ENCODE measurements around the gene HHLA2.
A peak's percentile ranks its signal among the peaks of the same experiment; 100 is the strongest.
"Not testable (repeated sequence)": the region's sequence is repeated elsewhere in the genome, so short reads cannot be mapped to it uniquely, and the experiment has no call there.

HHLA2 gene

DNA sequence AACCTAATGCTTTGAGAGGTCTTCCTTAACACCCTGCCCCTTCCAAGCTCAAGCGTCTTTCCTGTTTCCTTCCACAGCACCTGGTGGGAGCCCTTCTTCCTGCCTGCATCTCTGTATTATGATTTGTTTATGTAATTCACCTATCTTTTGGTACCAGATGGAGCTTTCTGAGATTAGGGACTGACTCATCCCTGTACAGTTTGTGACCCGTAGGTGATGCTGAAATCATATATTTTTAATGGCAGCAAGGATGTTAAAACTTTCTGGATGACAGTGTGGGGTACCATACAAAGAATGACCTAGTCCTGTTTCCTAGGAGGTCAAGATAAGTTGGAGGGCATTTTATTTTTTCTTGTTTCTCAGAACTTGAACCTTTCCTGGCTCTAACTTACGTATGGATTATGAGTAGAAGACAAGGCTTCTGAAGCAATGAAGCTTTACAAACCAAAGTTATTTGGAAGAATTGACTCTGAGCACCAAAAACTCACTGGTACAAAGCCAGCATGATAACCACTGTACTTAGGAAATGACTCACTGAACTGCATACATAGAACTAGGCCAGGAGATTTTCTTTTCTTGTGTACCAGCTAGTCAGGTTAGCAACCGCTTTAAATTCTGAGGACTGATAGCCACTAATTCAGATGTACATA is 46.6 kb downstream of the HHLA2 start:
- DNase-seq (ENCODE audit: low read depth) = peak; percentile 65

DNA sequence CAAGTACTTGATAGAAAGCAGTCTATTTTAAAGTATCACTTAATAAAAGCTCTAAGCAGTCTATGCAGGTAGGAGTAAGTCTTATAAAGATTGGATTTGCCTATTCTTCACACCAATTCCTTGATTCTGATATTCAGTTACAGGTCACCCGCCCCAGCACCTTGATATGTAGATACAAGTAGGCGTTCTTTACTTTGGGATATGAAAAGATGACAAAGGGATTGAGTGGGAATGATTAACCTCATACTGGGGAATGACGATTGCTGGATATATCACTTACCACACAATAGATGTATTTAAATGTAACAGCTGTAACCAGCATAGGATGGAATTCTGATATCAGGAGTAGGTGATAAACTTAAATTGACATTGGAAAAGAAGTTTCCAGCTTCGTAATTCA is 47.1 kb downstream of the HHLA2 start:
- no peak for DNase-seq (ENCODE audit: low read depth)

DNA sequence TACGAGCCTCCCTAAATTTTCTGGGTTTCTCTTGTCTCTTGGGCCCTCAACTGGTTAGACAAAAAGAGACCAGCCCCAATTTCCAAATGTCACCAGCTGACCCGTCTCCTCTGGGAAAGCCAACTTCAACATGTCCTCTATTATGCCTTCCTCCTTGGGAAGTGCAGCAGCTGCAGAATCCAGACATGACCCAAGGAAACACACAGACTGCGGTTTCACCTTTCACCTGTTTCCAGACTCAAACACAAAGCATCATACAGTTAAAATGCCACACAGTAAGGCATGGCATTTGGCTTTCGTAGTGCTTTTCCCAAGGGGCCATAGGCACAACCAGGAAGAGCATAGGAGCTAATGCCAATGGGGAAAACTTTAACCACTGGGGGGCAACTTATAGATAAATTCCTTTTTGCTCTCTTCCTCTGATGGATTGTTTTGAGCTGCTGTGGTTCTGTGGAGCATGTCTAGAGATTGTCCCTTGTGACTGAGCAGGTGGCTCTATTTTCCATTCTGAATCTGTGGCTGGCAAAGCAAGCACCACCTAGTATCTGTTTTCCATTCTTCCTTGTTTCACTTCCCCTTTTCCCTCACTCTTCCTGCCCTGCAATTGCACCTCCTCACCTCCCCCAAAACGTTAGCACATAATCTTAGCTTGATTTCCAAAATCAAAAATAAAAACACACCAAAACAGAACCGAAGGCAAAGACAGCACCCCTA is 49.3 kb downstream of the HHLA2 start:
- DNase-seq (ENCODE audit: low read depth) = no peak

DNA sequence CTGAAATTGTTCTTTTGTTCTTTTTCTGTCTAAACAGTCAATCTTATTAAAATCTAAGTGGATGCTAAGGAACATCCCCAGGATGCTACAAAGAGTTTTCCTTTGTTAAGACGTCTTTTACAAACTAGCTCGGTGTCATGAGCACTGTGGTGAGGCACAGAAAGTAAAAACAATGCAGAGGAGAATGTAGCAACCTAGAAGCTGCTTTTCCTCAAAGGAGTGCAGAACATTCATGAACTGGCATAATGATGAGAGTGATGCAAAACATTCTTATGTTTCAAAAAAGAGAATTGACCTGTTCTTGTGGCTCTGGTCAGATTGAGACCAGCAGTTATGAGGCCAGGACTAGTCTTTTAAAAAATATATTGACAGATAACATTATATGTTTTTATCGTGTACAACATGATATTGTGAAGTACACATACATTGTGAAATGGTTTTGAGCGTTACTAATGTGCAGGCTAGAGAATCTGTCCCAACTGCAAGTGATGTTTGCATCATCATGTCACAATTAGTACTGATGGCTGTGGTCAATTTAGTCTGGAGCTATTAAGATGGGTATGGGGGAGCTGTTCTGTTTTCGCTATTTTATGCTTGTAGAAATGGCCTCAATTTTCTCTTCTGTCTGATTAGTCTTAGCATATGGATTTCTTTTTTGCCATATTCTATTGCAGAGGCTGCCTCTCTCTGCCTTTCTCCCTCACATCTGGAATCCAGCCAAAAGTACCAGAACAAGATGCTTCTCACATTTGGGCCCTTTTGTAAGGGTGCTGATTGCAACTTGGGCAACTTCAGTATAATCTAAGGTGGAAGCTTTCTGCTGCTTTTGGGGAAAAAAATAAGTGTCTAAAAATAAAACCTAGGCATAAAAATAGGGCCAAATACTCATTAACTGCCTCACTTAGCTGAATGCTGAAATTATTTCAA is 50.2 kb downstream of the HHLA2 start:
- no peak for DNase-seq (ENCODE audit: low read depth)

DNA sequence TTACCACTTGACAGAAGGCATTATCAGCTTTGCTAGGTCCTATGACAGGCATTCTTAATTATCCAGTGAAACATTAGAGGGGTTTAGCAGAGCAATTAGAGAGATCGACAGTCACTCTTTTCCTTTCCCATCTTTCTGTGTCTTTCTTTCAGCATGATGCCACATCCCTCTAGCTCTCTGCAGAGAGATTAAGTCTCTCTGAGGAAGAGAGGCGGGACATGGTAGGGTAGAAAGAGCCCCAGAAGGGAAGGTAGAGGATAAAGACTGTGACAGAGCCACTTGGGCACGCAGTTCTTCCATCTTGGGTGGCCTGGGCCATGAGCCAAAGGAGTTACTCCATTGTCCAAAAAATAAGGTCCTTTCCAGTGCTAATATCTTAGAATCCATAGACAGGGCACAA is 55.8 kb downstream of the HHLA2 start:
- no peak for DNase-seq (ENCODE audit: low read depth)

DNA sequence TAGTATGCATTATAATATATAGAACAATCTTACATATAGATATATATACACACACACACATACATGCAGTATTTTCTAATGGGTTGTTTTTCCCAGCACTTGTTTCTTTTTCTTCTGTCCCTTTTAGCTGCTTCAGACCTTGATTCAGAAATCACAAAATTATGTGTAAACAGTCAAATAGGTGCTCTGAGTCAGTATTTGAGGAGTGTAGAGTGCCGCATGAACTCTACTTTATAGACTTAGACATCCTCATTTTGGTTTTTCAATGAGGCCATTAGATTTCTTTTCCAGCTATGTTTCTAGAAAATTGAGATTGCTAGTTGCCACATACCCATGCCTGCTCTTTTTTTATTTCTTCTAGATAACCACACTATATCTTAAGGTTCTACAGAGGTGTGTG is 58.2 kb downstream of the HHLA2 start:
- no peak for DNase-seq (ENCODE audit: low read depth)

DNA sequence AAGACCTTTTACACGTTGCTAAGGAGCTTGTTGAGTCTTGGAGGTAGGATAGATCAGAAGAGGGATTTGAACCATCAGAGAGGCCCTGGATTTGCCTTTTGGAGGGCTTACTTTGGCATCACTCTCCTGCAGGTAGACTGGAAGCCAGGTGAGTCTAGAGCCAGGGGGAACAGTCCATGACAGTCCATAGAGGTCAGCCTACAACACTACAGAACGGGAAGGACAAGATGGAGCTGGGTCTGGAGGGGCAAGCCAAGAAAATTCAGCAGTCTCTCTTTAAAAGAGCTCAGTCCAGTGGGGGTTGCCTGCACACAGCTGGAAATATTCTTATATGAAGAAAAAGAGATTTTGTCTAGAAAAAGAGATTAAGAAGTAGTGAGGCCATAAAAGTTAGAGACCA is 60.7 kb downstream of the HHLA2 start:
- no peak for DNase-seq (ENCODE audit: low read depth)

DNA sequence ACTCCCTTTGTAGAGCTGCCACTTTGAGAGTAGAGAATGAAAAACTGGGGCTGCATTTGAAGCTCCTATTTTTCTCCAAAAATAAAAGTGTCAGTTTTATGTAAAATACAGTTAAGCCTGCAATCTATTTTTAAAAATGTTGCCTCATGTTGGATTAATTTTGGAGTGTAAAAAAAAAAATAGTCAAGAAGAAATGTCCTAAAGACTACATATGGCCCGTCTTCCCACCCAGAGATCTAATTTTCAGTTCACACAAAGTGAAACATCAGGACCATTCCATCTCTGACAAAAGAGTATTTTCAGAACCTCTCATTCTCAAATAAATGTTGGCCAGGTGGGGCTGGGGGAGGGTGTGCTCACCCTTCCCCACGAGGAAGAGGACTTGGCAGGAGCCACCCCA is 62.7 kb downstream of the HHLA2 start:
- DNase-seq (ENCODE audit: low read depth) = no peak

DNA sequence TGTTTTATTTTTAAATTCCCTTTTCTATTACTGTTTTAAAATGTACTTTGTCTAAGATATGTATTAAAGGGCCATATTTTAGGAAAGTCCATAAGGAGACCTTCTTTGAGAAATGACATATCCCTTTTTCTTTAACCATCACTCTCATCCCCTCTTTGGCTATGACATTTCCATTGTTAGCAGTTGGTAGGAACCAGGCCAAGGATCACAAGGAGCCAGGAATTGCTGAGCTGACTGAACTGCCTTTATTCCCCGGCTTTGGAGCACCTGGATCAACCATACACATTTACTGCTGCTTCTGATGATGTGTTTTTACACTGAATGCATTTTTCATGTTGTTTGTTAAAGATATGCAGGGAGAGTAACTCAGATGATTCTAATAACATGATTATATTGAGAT is 79.7 kb downstream of the HHLA2 start:
- DNase-seq (ENCODE audit: low read depth) = no peak

DNA sequence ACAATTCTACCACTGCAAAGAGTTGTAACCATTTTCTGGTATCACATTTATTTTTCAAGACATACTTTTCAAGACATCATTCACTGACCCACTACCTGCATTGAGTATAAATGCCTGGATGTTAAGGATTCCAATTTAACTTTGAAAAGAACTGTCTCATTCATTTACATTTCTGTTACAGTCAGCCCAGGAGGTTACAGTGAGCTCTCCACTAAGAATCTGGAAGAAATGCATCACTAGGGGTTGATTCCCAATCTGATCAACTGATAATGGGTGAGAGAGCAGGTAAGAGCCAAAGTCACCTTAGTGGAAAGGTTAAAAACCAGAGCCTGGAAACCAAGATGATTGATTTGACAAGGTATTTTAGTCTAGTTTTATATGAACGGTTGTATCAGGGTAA is 81.0 kb downstream of the HHLA2 start:
- no peak for DNase-seq (ENCODE audit: low read depth)

DNA sequence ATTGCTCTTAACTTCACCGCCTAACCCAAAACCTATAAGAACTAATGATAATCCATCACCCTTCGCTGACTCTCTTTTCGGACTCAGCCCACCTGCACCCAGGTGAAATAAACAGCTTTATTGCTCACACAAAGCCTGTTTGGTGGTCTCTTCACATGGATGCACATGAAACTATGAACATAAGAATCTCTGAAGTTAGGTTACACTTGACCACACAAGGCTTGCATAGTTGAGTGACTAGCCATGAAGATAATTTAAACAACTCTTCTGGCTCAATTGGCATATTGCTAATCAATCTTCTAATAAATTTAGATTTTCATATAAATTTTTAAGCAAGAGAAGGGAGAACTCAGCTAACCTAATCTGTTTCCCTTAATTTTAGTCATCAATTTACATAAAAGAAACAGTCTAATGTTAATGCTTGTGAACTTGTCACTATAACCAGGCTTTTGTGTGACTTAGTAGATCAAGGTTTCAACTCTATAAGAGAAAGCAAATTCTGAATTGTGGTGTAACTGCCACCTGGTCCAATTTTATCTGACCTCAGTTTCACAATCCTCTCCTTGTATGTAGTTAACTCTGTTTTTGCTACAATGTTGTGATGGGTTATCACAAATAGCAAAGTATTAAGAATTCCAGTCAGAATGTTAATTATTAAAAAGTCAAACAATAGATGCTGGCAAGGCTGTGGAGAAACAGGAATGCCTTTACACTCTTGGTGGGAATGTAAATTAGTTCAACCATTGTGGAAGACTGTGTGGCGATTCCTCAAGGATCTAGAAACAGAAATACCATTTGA is 82.0 kb downstream of the HHLA2 start:
- DNase-seq (ENCODE audit: low read depth) = no peak

DNA sequence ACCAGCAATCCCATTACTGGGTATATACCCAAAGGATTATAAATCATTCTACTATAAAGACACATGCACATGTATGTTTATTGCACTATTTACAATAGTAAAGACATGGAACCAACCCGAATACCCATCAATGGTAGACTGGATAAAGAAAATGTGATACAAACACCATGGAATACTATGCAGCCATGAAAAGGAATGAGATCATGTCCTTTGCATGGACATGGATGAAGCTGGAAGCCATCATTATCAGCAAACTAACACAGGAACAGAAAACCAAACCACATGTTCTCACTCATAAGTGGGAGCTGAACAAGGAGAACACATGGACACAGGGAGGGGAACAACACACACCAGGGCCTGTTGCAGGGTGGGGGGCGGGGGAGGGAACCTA is 82.6 kb downstream of the HHLA2 start:
- not testable (repeated sequence) for DNase-seq (ENCODE audit: low read depth)

DNA sequence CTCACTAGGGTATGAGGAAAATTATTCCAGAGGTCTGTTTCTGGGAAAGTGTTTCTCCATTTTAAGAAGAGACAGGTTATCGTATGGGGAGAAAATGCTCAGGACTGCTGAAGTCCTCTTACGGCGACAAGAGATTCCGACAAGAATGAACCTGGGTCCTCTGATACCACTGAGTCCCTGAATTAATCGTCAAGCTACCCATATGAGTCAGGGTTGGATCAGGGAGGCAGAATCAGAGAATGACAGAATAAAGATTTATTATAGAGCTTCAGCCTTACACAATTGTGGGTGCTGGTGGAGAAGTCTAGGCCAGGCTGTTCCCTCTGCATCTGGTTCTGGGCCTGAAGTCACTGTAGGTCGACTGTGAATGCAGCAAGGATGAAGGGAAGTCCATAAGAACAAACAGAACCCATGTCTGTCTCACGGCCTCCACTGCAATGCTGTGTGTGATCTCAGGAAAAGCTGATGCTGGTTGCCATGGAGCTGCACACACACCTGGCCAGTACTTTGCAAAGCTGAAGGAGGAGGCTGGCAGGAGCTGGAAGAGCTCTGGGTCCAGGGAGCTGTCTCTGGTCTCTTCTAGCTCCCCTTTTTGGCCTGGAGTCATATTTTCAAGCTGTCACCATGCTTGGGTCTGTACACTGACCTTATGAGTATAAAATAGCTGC is 83.9 kb downstream of the HHLA2 start:
- no peak for DNase-seq (ENCODE audit: low read depth)

DNA sequence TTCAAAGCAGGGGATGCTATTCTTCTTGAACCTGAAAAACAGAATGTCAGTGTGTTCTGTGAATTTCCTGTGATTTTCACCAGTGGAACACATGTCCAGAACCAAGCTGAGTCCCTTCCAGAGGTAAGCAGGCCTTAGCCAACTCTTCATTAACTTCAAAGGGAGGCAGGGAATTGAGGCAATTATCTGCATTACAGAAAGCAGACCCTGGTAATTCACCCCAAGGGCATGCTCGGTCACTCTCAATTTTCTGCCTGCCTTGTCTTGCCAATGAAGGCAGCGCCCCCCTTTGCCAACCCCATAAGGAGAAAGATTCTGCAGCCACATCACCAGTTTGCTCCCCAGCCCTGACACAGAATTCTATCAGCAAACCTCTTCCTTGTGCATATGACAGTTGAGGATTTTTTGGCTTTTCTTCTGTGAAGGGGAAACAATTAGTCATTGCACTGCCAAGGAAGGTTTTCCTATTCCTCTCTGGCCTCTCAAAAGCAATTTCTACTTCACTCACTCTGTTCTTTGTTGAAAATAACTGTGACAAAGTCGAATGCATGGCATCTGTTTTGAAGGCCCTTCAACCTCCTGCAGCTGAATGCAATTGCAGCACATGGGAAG is 85.3 kb downstream of the HHLA2 start:
- DNase-seq (ENCODE audit: low read depth) = peak; percentile 11

DNA sequence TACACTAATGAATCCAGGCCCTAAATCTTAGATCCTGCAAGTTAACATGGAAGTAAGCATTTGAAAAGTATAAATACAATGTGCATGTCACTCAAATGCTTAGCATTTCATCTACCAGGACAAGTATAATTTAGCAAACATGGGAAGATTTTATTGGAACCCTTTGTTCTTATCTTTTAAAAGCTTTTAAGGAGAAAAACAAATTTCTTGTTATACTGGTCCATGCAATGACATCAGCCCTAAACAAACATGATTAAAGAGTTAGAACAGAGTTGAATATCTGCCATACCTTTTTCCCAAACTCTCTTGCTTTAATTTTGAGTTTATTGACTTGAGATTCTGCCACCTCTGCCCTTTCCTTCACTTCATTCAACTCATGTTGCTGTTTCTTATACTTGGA is 87.0 kb downstream of the HHLA2 start:
- no peak for DNase-seq (ENCODE audit: low read depth)

DNA sequence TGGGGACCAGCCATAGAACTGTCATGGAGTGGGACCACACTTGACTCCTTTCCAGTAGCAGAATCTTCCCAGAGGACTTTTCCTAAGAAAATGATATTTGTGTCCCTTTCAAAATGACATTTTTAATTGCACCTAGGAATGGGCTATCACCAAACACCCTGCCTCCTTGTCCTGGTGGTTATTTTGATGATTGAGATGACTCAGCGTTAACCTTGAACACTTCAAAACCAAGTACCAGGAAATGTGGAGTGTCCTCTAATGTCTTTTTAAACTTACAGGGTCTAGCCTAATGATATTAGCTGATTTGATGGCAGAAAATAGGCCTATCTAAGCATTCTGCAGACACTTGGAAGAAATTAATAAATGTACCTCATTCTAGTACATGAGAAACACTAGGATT is 90.7 kb downstream of the HHLA2 start:
- DNase-seq (ENCODE audit: low read depth) = no peak

DNA sequence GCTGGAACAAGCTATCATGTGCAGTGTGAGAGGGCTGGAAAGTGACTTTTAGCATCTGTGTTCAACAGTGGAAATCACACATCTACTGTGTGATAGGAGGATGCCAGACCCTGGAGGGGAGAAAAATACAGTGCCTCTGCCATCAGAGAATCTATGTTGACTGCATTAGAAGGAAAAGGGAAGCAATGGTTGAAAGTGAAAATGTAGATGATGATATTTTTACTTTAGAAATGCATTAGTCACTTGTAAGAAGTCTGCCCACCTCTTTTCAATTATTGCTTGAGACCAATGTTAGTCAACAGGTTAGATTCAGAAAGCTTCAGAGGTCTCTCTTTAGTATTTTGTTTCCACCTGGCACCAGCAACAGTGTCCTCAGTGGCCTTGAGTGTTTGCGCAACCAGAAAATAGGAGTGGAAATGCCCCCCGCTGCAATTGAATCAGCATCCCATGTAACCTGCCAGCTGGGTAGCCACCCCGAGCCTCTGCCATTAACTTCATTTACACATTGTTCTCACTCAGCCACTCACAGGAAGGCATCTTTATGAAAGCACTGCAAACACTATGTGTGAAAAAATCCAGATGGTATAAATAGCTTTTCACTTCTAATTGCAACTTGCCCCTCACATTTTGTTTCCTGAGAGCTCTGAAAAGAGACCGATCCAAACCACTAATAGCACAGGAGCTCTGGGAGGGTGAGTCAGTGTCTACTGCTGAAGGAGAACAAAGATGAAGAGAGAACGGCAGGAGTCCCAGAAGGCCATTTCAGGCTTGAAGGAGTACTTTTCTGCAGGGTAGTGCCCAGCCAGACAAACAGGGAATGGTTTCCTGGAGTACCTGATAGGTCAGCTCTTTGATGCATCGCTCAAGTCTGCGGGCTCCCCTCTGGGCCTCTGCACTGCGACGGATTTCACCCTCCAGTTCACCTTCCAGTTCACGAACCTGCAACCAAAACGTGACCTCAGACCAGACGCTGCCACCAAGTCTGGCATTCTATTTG is 92.1 kb downstream of the HHLA2 start:
- DNase-seq (ENCODE audit: low read depth) = peak; percentile 4

DNA sequence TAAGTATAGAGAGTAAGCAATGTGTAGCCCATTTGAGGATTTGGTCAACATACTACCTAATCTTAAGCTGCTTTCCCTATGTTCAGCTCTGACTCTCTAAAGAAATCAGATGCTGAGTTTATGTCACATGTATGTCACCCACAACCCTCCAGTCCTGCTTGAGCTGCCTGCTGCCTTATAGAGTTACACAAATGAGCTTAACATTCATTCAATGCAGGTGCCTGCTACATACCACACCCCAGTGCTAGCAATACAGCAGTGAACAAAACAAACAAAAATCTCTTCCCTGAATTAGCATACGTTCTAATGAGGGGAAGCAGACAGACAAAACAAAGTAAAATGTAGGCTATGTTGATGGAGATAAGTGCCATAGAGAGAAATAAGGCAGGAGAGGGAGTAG is 93.0 kb downstream of the HHLA2 start:
- no peak for DNase-seq (ENCODE audit: low read depth)

DNA sequence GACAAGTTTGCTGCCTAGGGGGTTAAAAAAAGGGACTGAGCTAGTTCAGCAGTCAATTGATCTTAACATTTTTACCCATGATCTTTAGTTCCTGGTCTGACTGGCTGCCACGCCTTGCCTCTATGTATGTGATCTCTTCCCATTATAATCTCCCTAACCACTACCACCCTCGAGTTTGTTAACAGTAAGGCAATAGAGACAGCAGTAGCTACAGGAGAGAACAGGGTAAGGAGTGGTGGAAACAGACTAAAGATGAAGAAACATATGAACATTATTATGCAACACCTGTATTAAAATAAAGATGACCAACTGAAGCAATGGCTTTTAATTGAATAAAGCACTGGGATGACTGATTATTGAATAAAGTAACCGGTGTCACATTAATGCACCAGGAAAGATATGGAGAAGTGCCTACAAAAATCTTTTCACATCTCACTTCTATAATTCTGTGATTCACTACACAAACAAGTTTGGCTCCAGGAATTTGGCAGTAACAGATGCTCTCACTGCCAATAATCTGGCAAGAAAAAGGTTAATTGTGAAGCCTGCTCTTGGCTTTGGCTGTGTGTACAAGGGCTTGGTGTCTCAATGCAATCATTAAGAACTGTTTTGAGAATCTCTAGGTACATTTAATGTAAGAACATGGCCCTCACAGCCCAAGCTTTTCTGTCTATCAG is 95.7 kb downstream of the HHLA2 start:
- peak; percentile 28 for DNase-seq (ENCODE audit: low read depth)
